Kidney epithelial cell (primary cell): ENCODE measurements around the gene TMC6. TPM values are rescaled to one million over a fixed set of nuclear protein-coding genes. Genes with fewer than 3 reads are reported as not detected.

ENCODE experiments used
- DNase-seq: peaks from one replicate; pipeline ENCODE4 v3.0.0-alpha.2; 2010; ENCODE audit warnings: low read depth
- H3K27me3 ChIP-seq: 2 replicates; pipeline ENCODE4 v1.6.0; 2011; ENCODE audit warnings: low read length; ENCODE audit not compliant: control insufficient read depth, insufficient read depth
- H3K36me3 ChIP-seq: 2 replicates; pipeline ENCODE4 v1.5.1; 2011; ENCODE audit warnings: low read length; ENCODE audit not compliant: control insufficient read depth, insufficient read depth
- H3K4me3 ChIP-seq: 2 replicates; pipeline ENCODE4 v1.5.1; 2011; ENCODE audit warnings: low read depth, mild to moderate bottlenecking, control low read depth, low read length
- CTCF ChIP-seq: IDR thresholded peaks from 2 replicates; pipeline ENCODE4 v1.5.1; 2011; ENCODE audit warnings: mild to moderate bottlenecking, moderate library complexity, low read length, control low read depth, inconsistent platforms; ENCODE audit not compliant: insufficient read depth, poor library complexity, severe bottlenecking
- total RNA-seq: library from RNA; depleted of rRNA; stranded (reverse); fragments of >200 nt; gene quantifications from 2 replicates; pipeline ENCODE4 v1.2.3, GENCODE V29; 2015

Gene TMC6
- total RNA-seq, 1 donor from 2014 or later: 88.7 TPM

- TF ChIP-seq CTCF: no peak
- Histone ChIP-seq H3K36me3 (no peaks in the 10 kb centered on the region), H3K27me3 (no peaks in the 10 kb centered on the region), H3K4me3 (no peak overlapping the region)
- no peak for DNase-seq
Measured at GRCh38 chr17:78121801-78122215, 6.7 kb downstream of the TMC6 start.

- Histone ChIP-seq H3K27me3 (no peaks in the 10 kb centered on the region), H3K4me3 (no peak overlapping the region), H3K36me3 (no peaks in the 10 kb centered on the region)
- no peak for TF ChIP-seq CTCF
- DNase-seq: no peak
Measured at GRCh38 chr17:78120971-78121800, 7.4 kb downstream of the TMC6 start.

GRCh38 chr17:78120537-78120936 lies 8.0 kb downstream of the TMC6 start:
- no peak overlapping the region for H3K4me3 ChIP-seq
- H3K36me3 ChIP-seq: no peaks in the 10 kb centered on the region

DNA sequence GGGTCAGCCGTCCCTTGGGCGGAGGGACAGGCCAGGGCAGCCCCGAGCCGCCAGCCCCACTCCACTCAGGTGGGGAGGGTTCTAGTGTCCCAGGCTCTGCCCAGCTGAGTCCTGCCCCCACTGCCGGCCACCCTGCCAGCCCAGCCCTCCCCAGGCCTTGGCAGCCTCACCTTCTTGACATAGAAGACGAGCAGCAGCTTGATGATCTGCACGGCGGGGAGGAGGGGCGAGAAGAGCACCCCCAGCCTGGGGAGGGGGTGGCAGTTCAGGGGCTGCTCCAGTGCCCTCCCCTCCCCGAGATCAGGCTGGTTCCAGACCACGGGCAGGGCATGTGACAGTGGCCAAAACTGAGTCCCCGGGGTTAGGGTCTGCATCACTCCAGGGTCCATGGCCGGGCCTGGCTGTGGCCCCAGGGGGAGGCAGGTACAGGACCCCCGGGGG lies 9.7 kb downstream of the TMC6 start:
- DNase-seq: no peak
- no peak overlapping the region for H3K4me3 ChIP-seq
- no peak for TF ChIP-seq CTCF
- no peaks in the 10 kb centered on the region for H3K36me3 ChIP-seq
- no peaks in the 10 kb centered on the region for H3K27me3 ChIP-seq

More at GRCh38 chr17:78120537-78120936, 8.0 kb downstream of the TMC6 start:
- no peak for DNase-seq
- no peak for TF ChIP-seq CTCF
- H3K27me3 ChIP-seq: no peaks in the 10 kb centered on the region

DNA sequence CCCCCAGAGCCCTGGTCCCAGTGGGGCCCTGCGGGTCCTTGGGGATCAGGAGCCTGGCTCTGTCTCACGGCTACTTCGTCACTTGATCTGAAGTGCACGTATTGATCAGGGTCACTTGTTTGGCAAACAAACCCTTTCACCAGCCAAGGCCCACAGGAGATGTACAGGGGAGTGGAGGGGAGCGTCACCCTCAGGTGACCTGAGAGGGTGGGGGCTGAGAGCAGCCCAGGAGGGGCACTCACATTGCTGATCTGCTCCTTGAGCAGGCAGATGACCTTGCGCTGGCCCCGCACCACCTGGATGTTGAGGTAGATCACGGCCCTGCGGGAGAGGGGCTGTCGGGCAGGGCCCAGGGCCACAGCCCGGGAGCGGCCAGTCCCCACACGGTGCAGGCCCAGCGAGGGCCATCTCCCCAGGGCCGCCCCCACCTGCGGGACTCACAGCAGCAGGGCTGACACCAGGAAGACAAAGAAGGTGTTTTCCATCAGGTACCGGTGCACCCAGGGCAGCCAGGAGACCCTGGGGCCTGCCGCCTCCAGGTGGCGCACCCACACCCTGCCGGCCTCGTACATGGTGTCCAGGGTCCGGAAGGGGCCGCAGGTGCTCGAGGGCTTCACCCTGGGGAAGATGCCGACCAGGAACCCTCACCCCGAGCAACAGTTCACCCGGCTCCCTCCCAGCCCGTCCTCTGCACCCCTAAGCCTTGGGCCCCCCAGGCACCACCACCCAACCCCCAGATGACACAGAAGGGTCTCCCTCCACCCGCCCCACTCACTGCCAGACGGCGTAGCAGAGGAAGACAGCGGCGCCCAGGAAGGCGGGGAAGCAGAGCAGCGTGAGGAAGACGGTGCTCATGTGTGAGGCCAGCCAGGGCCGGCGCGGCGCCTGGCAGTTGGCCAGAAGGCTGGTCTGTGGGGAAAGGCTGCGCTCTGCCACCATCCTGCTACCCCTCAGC lies 11.3 kb downstream of the TMC6 start:
- Histone ChIP-seq H3K4me3 (no peak overlapping the region), H3K27me3 (no peaks in the 10 kb centered on the region), H3K36me3 (no peaks in the 10 kb centered on the region)
- TF ChIP-seq CTCF: peak; percentile 60
- no peak for DNase-seq
